Measurements from ENCODE around the gene FABP7.

DNA sequence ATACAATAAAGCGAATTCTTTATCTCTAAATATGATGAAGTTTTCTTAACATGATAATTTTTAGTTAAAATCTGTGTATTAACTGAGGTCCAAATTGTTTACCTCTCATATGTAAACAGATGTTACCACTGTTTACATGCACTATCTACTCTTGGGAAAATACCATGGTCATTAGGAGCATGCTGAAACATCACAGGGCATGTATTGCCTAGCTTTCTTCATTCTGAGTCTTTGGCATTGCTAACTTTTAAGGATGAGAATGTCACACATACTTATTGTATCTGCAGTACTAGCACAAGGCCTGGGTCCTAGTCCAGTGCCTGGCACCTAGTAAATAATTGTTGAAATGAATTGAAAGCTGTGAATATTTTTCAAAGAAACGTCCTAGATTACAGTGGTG lies 30.2 kb downstream of the FABP7 start:
- no peak for TF ChIP-seq YY1 (IDR thresholded peaks at IDR 0.05; ENCODE audit: insufficient read depth, insufficient read length)
- no peak for TF ChIP-seq ZNF274 (IDR thresholded peaks at IDR 0.05; ENCODE audit: low read depth, low read length)

All from NT2/D1 (cell line).